Uterus (tissue), 4 donors: ENCODE results near the gene DZIP3. TPM values are rescaled to one million over a fixed set of nuclear protein-coding genes. Genes with fewer than 3 reads are reported as not detected.

Experiments
- DNase-seq, 2 donors: peaks; one replicate each; pipeline ENCODE4 v3.0.0-alpha.2; 2019 to 2020
- H3K27ac ChIP-seq, 2 donors: fragments of 200-600 bp; sonication (generic); 1 replicate in 1 of 2; 2 replicates in 1 of 2; pipeline ENCODE4 v1.5.1; 2016 to 2018
- H3K27me3 ChIP-seq, 2 donors: fragments of 200-600 bp; sonication (generic); one replicate each; pipeline ENCODE4 v1.5.1; 2018 to 2019; ENCODE audit warnings: control low read depth in 1 of 2
- H3K36me3 ChIP-seq, 2 donors: fragments of 200-600 bp; sonication (generic); one replicate each; pipeline ENCODE4 v1.5.1; 2019; ENCODE audit warnings: control low read depth in 1 of 2
- H3K4me1 ChIP-seq, 2 donors: fragments of 200-600 bp; sonication (generic); one replicate each; pipeline ENCODE4 v1.5.1; 2018 to 2019; ENCODE audit warnings: control low read depth in 1 of 2
- H3K4me3 ChIP-seq, 2 donors: fragments of 200-600 bp; sonication (generic); 1 replicate in 1 of 2; 2 replicates in 1 of 2; pipeline ENCODE4 v1.5.1; 2018 to 2019; ENCODE audit warnings: mild to moderate bottlenecking in 1 of 2
- H3K9me3 ChIP-seq, 2 donors: fragments of 200-600 bp; sonication (generic); one replicate each; pipeline ENCODE4 v1.5.1; 2019; ENCODE audit warnings: control low read depth in 1 of 2
- CTCF ChIP-seq, 4 experiments: fragments of 200-600 bp in 2 of 4; fragments of 450-650 bp in 2 of 4; sonication (generic) in 2 of 4; IDR thresholded peaks; one replicate each; pipeline ENCODE4 v1.5.1; 2016 to 2019; ENCODE audit warnings: antibody characterized with exemption in 4 of 4, mild to moderate bottlenecking in 2 of 4, moderate library complexity in 1 of 4
- POLR2A ChIP-seq, 2 donors: fragments of 450-650 bp; IDR thresholded peaks; one replicate each; pipeline ENCODE4 v1.6.1; 2016; ENCODE audit warnings: antibody characterized with exemption in 2 of 2, mild to moderate bottlenecking in 1 of 2, moderate library complexity in 1 of 2
- intact Hi-C: fragments of 100-400 bp; cut with DNase I; formaldehyde crosslinking; loops from one replicate; pipeline ENCODE4 v1.15.1; 2023; ENCODE audit warnings: low total_unique reads
- total RNA-seq, 4 donors: library from RNA; depleted of rRNA in 3 of 4; stranded (reverse); fragments of >200 nt in 3 of 4; gene quantifications; one replicate each; pipeline versions ENCODE4 v1.1.0 to v1.2.4, GENCODE V29; 2014 to 2023
- donor health status: DM: yes; HTN: yes; CAD: no.

DZIP3 gene
- total RNA-seq, 4 donors from 2014 or later: 8.8 to 39.5 (median 25.7) TPM

- Histone ChIP-seq H3K27ac (no peak overlapping the region), H3K27me3 (no peaks in the 10 kb centered on the region), H3K4me1 (no peaks in the 10 kb centered on the region), H3K36me3 (no peaks in the 10 kb centered on the region), H3K4me3 (no peak overlapping the region), H3K9me3 (no peaks in the 10 kb centered on the region)
- DNase-seq: no peak
- TF ChIP-seq POLR2A (IDR thresholded peaks at IDR 0.05) (no peak), CTCF (IDR thresholded peaks at IDR 0.05) (no peak)
- intact Hi-C loops: no loop called here
Measured at GRCh38 chr3:108562565-108562964, 27.0 kb upstream of the DZIP3 start.

GRCh38 chr3:108564564-108564963 is 25.0 kb upstream of the DZIP3 start:
- intact Hi-C loops: no loop called here
- H3K4me3 ChIP-seq: no peak overlapping the region
- H3K4me1 ChIP-seq: no peaks in the 10 kb centered on the region
- no peaks in the 10 kb centered on the region for H3K9me3 ChIP-seq
- DNase-seq: no peak
- H3K27ac ChIP-seq: no peak overlapping the region
- no peaks in the 10 kb centered on the region for H3K36me3 ChIP-seq
- no peaks in the 10 kb centered on the region for H3K27me3 ChIP-seq
- TF ChIP-seq CTCF (IDR thresholded peaks at IDR 0.05): no peak
- no peak for TF ChIP-seq POLR2A (IDR thresholded peaks at IDR 0.05)

- Histone ChIP-seq H3K9me3 (no peaks in the 10 kb centered on the region), H3K27me3 (no peaks in the 10 kb centered on the region), H3K4me3 (no peak overlapping the region), H3K27ac (no peak overlapping the region), H3K4me1 (no peaks in the 10 kb centered on the region), H3K36me3 (no peaks in the 10 kb centered on the region)
- intact Hi-C loops: no loop called here
- TF ChIP-seq CTCF (IDR thresholded peaks at IDR 0.05) (no peak), POLR2A (IDR thresholded peaks at IDR 0.05) (no peak)
- DNase-seq: no peak
Measured at GRCh38 chr3:108565506-108565905, 24.0 kb upstream of the DZIP3 start.

GRCh38 chr3:108566599-108566998 is 22.9 kb upstream of the DZIP3 start:
- no peaks in the 10 kb centered on the region for H3K4me1 ChIP-seq
- intact Hi-C loops: no loop called here
- TF ChIP-seq CTCF (IDR thresholded peaks at IDR 0.05) (no peak), POLR2A (IDR thresholded peaks at IDR 0.05) (no peak)
- no peaks in the 10 kb centered on the region for H3K9me3 ChIP-seq
- H3K27ac ChIP-seq: no peak overlapping the region
- no peak for DNase-seq
- no peaks in the 10 kb centered on the region for H3K27me3 ChIP-seq
- no peak overlapping the region for H3K4me3 ChIP-seq
- no peaks in the 10 kb centered on the region for H3K36me3 ChIP-seq

- DNase-seq: no peak
- no peak overlapping the region for H3K27ac ChIP-seq
- no peak for TF ChIP-seq CTCF (IDR thresholded peaks at IDR 0.05)
- no peak for TF ChIP-seq POLR2A (IDR thresholded peaks at IDR 0.05)
- no peaks in the 10 kb centered on the region for H3K4me1 ChIP-seq
- H3K36me3 ChIP-seq: no peaks in the 10 kb centered on the region
- intact Hi-C loops: no loop called here
- no peaks in the 10 kb centered on the region for H3K27me3 ChIP-seq
- no peaks in the 10 kb centered on the region for H3K9me3 ChIP-seq
- H3K4me3 ChIP-seq: no peak overlapping the region
Measured at GRCh38 chr3:108569336-108569735, 20.2 kb upstream of the DZIP3 start.
